Activated naive CD4-positive, alpha-beta T cell treated with anti-CD3 and anti-CD28 coated beads for 36 hours (primary cell): ENCODE results near the gene IGSF3. TPM values are rescaled to one million over a fixed set of nuclear protein-coding genes. Genes with fewer than 3 reads are reported as not detected.

Experiments used
- CTCF ChIA-PET: fragments of 350-600 bp; sonication (Branson Sonifier 250); formaldehyde crosslinking; loops from one replicate; lab custom pipeline; 2021; ENCODE audit warnings: antibody characterized with exemption; lab: Charles Lee
- DNase-seq: peaks from one replicate; pipeline ENCODE4 v3.0.0-alpha.2; 2020
- H3K27ac Mint-ChIP-seq: one replicate; pipeline ENCODE4 v1.8.0; 2021; ENCODE audit warnings: mild to moderate bottlenecking, mixed read lengths
- H3K27me3 Mint-ChIP-seq: one replicate; pipeline ENCODE4 v1.8.0; 2021; ENCODE audit warnings: low read depth, mixed read lengths
- H3K36me3 Mint-ChIP-seq: one replicate; pipeline ENCODE4 v1.8.0; 2021; ENCODE audit warnings: low read depth, mixed read lengths
- H3K4me1 Mint-ChIP-seq: one replicate; pipeline ENCODE4 v1.8.0; 2021; ENCODE audit warnings: low read depth, mixed read lengths
- H3K4me3 Mint-ChIP-seq: one replicate; pipeline ENCODE4 v1.8.0; 2021; ENCODE audit warnings: mild to moderate bottlenecking, moderate library complexity, mixed read lengths
- H3K9me3 Mint-ChIP-seq: one replicate; pipeline ENCODE4 v1.8.0; 2021; ENCODE audit warnings: mixed read lengths
- intact Hi-C: fragments of 100-400 bp; cut with micrococcal nuclease; formaldehyde crosslinking; loops from one replicate; pipeline ENCODE4 v1.15.1; 2023
- total RNA-seq, 2 experiments: library from RNA; stranded (reverse); gene quantifications; one replicate each; pipeline ENCODE4 v1.2.3, GENCODE V29; 2021

Gene IGSF3
- total RNA-seq, 2 experiments from 2014 or later: 0.81 to 0.96 TPM

GRCh38 chr1:116682641-116683221 is 15.2 kb upstream of the IGSF3 start:
- DNase-seq: no peak
- Mint-ChIP-seq H3K4me3 (no peak overlapping the region), H3K9me3 (no peaks in the 10 kb centered on the region), H3K27ac (no peak overlapping the region), H3K4me1 (peaks cover 1% of the 10 kb centered on the region), H3K36me3 (no peaks in the 10 kb centered on the region), H3K27me3 (no peaks in the 10 kb centered on the region)
- intact Hi-C loops: no loop called here
- CTCF ChIA-PET: interaction anchor here (0.7 kb wide), 1 partner anchor 24 kb away, joined by 3 read pairs; no protein-coding TSS in a partner anchor

- Mint-ChIP-seq H3K4me1 (no peaks in the 10 kb centered on the region), H3K4me3 (no peak overlapping the region), H3K36me3 (no peaks in the 10 kb centered on the region), H3K9me3 (no peaks in the 10 kb centered on the region), H3K27me3 (no peaks in the 10 kb centered on the region), H3K27ac (no peak overlapping the region)
- CTCF ChIA-PET: no interaction called here
- DNase-seq: no peak
- intact Hi-C loops: no loop called here
Measured at GRCh38 chr1:116681343-116681899, 13.9 kb upstream of the IGSF3 start.

GRCh38 chr1:116680752-116681151 is 13.2 kb upstream of the IGSF3 start:
- intact Hi-C loops: no loop called here
- Mint-ChIP-seq H3K4me1 (no peaks in the 10 kb centered on the region), H3K9me3 (no peaks in the 10 kb centered on the region)

GRCh38 chr1:116679828-116680628 is 12.5 kb upstream of the IGSF3 start:
- H3K27ac Mint-ChIP-seq: no peak overlapping the region
- no peaks in the 10 kb centered on the region for H3K9me3 Mint-ChIP-seq
- H3K27me3 Mint-ChIP-seq: no peaks in the 10 kb centered on the region
- H3K4me3 Mint-ChIP-seq: no peak overlapping the region
- no peaks in the 10 kb centered on the region for H3K4me1 Mint-ChIP-seq
- intact Hi-C loops: no loop called here
- no peak for DNase-seq
- no peaks in the 10 kb centered on the region for H3K36me3 Mint-ChIP-seq
- CTCF ChIA-PET: interaction anchor here (0.5 to 1.3 kb wide), 2 partner anchors 8 to 386 kb away, joined by 3 read pairs; no protein-coding TSS in a partner anchor

More at GRCh38 chr1:116680752-116681151, 13.2 kb upstream of the IGSF3 start:
- Mint-ChIP-seq H3K4me3 (no peak overlapping the region), H3K36me3 (no peaks in the 10 kb centered on the region), H3K27me3 (no peaks in the 10 kb centered on the region), H3K27ac (no peak overlapping the region)
- CTCF ChIA-PET: no interaction called here
- DNase-seq: no peak

GRCh38 chr1:116679091-116679827 is 11.7 kb upstream of the IGSF3 start:
- no peaks in the 10 kb centered on the region for H3K27me3 Mint-ChIP-seq
- H3K27ac Mint-ChIP-seq: no peak overlapping the region
- no peaks in the 10 kb centered on the region for H3K36me3 Mint-ChIP-seq
- DNase-seq: no peak
- CTCF ChIA-PET: interaction anchor here (0.5 to 1.3 kb wide), 2 partner anchors 9 to 387 kb away, joined by 3 read pairs; no protein-coding TSS in a partner anchor
- no peaks in the 10 kb centered on the region for H3K4me1 Mint-ChIP-seq
- intact Hi-C loops: no loop called here
- no peaks in the 10 kb centered on the region for H3K9me3 Mint-ChIP-seq
- no peak overlapping the region for H3K4me3 Mint-ChIP-seq

- Mint-ChIP-seq H3K4me3 (no peak overlapping the region), H3K36me3 (no peaks in the 10 kb centered on the region), H3K27me3 (peaks cover 5% of the 10 kb centered on the region), H3K4me1 (no peaks in the 10 kb centered on the region), H3K27ac (no peak overlapping the region), H3K9me3 (no peaks in the 10 kb centered on the region)
- CTCF ChIA-PET: interaction anchor here (0.6 kb wide), 1 partner anchor 272 kb away, joined by 6 read pairs; no protein-coding TSS in a partner anchor
- no peak for DNase-seq
- intact Hi-C loops: no loop called here
Measured at GRCh38 chr1:116678732-116679090, 11.2 kb upstream of the IGSF3 start.

GRCh38 chr1:116677474-116678062 is 10.0 kb upstream of the IGSF3 start:
- intact Hi-C loops: no loop called here
- Mint-ChIP-seq H3K27me3 (peaks cover 11% of the 10 kb centered on the region), H3K9me3 (no peaks in the 10 kb centered on the region), H3K4me3 (no peak overlapping the region), H3K4me1 (no peaks in the 10 kb centered on the region), H3K27ac (no peak overlapping the region), H3K36me3 (no peaks in the 10 kb centered on the region)
- no peak for DNase-seq
- CTCF ChIA-PET: interaction anchor here (1.2 kb wide), 1 partner anchor 103 kb away, joined by 4 read pairs; no protein-coding TSS in a partner anchor

- H3K36me3 Mint-ChIP-seq: no peaks in the 10 kb centered on the region
- H3K27me3 Mint-ChIP-seq: peaks cover 15% of the 10 kb centered on the region
- CTCF ChIA-PET: interaction anchor here (0.9 kb wide), 1 partner anchor 101 kb away, joined by 3 read pairs; no protein-coding TSS in a partner anchor
- intact Hi-C loops: no loop called here
- no peak overlapping the region for H3K27ac Mint-ChIP-seq
- H3K4me3 Mint-ChIP-seq: no peak overlapping the region
- no peaks in the 10 kb centered on the region for H3K9me3 Mint-ChIP-seq
- H3K4me1 Mint-ChIP-seq: no peaks in the 10 kb centered on the region
- DNase-seq: no peak
Measured at GRCh38 chr1:116676291-116676690, 8.8 kb upstream of the IGSF3 start.

- H3K27me3 Mint-ChIP-seq: peaks cover 18% of the 10 kb centered on the region
- H3K9me3 Mint-ChIP-seq: no peaks in the 10 kb centered on the region
- intact Hi-C loops: no loop called here
- H3K27ac Mint-ChIP-seq: no peak overlapping the region
- CTCF ChIA-PET: interaction anchor here (1.6 kb wide), 1 partner anchor 79 kb away, joined by 6 read pairs; no protein-coding TSS in a partner anchor
- H3K4me1 Mint-ChIP-seq: no peaks in the 10 kb centered on the region
- no peaks in the 10 kb centered on the region for H3K36me3 Mint-ChIP-seq
- no peak for DNase-seq
- no peak overlapping the region for H3K4me3 Mint-ChIP-seq
Measured at GRCh38 chr1:116674751-116675150, 7.2 kb upstream of the IGSF3 start.

GRCh38 chr1:116674011-116674531 is 6.5 kb upstream of the IGSF3 start:
- peaks cover 18% of the 10 kb centered on the region for H3K27me3 Mint-ChIP-seq
- H3K4me3 Mint-ChIP-seq: no peak overlapping the region
- no peak for DNase-seq
- no peaks in the 10 kb centered on the region for H3K36me3 Mint-ChIP-seq
- H3K27ac Mint-ChIP-seq: no peak overlapping the region
- H3K4me1 Mint-ChIP-seq: no peaks in the 10 kb centered on the region
- intact Hi-C loops: no loop called here
- CTCF ChIA-PET: interaction anchor here (1.6 to 3.4 kb wide), 3 partner anchors 13 to 99 kb away, joined by 6 to 19 read pairs (median 17); no protein-coding TSS in a partner anchor
- H3K9me3 Mint-ChIP-seq: no peaks in the 10 kb centered on the region

- CTCF ChIA-PET: interaction anchor here (0.6 to 3.4 kb wide), 11 partner anchors 11 to 533 kb away, joined by 3 to 19 read pairs (median 4); no protein-coding TSS in a partner anchor
- H3K27ac Mint-ChIP-seq: no peak overlapping the region
- H3K4me3 Mint-ChIP-seq: no peak overlapping the region
- H3K4me1 Mint-ChIP-seq: no peaks in the 10 kb centered on the region
- peaks cover 26% of the 10 kb centered on the region for H3K27me3 Mint-ChIP-seq
- H3K36me3 Mint-ChIP-seq: no peaks in the 10 kb centered on the region
- no peak for DNase-seq
- no peaks in the 10 kb centered on the region for H3K9me3 Mint-ChIP-seq
- intact Hi-C loops: loop anchor here (1.0 kb wide), 1 partner anchor 98 kb away; no protein-coding TSS in a partner anchor
Measured at GRCh38 chr1:116671912-116672311, 4.4 kb upstream of the IGSF3 start.
